GM23338 (cell line): ENCODE measurements around the gene BPIFB6. TPM values are rescaled to one million over a fixed set of nuclear protein-coding genes. Genes with fewer than 3 reads are reported as not detected.

ENCODE experiments used
- ATAC-seq: fragments of 200-7000 bp; cut with Tn5 transposase; 3 replicates; pipeline ENCODE4 v1.9.1; 2020
- DNase-seq: peaks from one replicate; pipeline ENCODE4 v3.0.0-alpha.2; 2015; ENCODE audit warnings: low spot score
- H2AFZ ChIP-seq: fragments of 200-600 bp; sonication (generic); 2 replicates; pipeline ENCODE4 v1.8.0; 2016; ENCODE audit warnings: antibody characterized with exemption, mild to moderate bottlenecking, moderate library complexity
- H3F3A ChIP-seq: fragments of 200-600 bp; sonication (generic); replicated peaks from 2 replicates; pipeline ENCODE4 v1.8.0; 2017; ENCODE audit warnings: antibody characterized with exemption, mixed run types, low read depth
- H3K27ac ChIP-seq: fragments of 200-600 bp; sonication (generic); 2 replicates; pipeline ENCODE4 v1.6.1; 2016; ENCODE audit warnings: low read depth
- H3K27me3 ChIP-seq: fragments of 200-600 bp; sonication (generic); 2 replicates; pipeline ENCODE4 v1.8.0; 2016; ENCODE audit warnings: mild to moderate bottlenecking, mixed run types, moderate library complexity; ENCODE audit not compliant: insufficient read depth
- H3K36me3 ChIP-seq: fragments of 200-600 bp; sonication (generic); 2 replicates; pipeline ENCODE4 v1.8.0; 2016; ENCODE audit warnings: mild to moderate bottlenecking; ENCODE audit not compliant: insufficient read depth
- H3K4me1 ChIP-seq: fragments of 200-600 bp; sonication (generic); 2 replicates; pipeline ENCODE4 v1.8.0; 2016; ENCODE audit warnings: mild to moderate bottlenecking, moderate library complexity; ENCODE audit not compliant: insufficient read depth
- H3K4me2 ChIP-seq: fragments of 200-600 bp; sonication (generic); 2 replicates; pipeline ENCODE4 v1.7.1; 2017; ENCODE audit warnings: mixed run types
- H3K4me3 ChIP-seq: fragments of 200-600 bp; sonication (generic); 2 replicates; pipeline ENCODE4 v1.6.1; 2016; ENCODE audit warnings: mixed run types
- H3K79me2 ChIP-seq: fragments of 200-600 bp; sonication (generic); replicated peaks from 2 replicates; pipeline ENCODE4 v1.8.0; 2017; ENCODE audit warnings: mild to moderate bottlenecking; ENCODE audit not compliant: insufficient read depth
- H3K9me2 ChIP-seq: fragments of 200-600 bp; sonication (generic); 2 replicates; pipeline ENCODE4 v1.8.0; 2017; ENCODE audit not compliant: insufficient read depth
- H4K20me1 ChIP-seq: fragments of 200-600 bp; sonication (generic); replicated peaks from 2 replicates; pipeline ENCODE4 v1.8.0; 2017; ENCODE audit warnings: mild to moderate bottlenecking; ENCODE audit not compliant: insufficient read depth
- H3K27ac Mint-ChIP-seq: 2 replicates; pipeline ENCODE4 v1.8.0; 2020; ENCODE audit warnings: inconsistent platforms, mild to moderate bottlenecking, moderate library complexity, mixed read lengths
- H3K27me3 Mint-ChIP-seq: 3 replicates; pipeline ENCODE4 v1.8.0; 2022; ENCODE audit warnings: low read depth, mild to moderate bottlenecking, moderate library complexity, mixed read lengths, inconsistent platforms; ENCODE audit not compliant: insufficient read depth, poor library complexity
- H3K36me3 Mint-ChIP-seq: 3 replicates; pipeline ENCODE4 v1.8.0; 2021; ENCODE audit warnings: low read depth, mild to moderate bottlenecking, inconsistent platforms, moderate library complexity, mixed read lengths
- H3K4me1 Mint-ChIP-seq: 3 replicates; pipeline ENCODE4 v1.8.0; 2020; ENCODE audit warnings: mild to moderate bottlenecking, inconsistent platforms, mixed read lengths
- H3K4me3 Mint-ChIP-seq: 3 replicates; pipeline ENCODE4 v1.8.0; 2021; ENCODE audit warnings: moderate library complexity, mild to moderate bottlenecking, inconsistent platforms, mixed read lengths
- H3K9me3 Mint-ChIP-seq: 3 replicates; pipeline ENCODE4 v1.8.0; 2020; ENCODE audit warnings: moderate library complexity, mild to moderate bottlenecking, inconsistent platforms, mixed read lengths
- CREB1 ChIP-seq: fragments of 250-450 bp; sonication (Bioruptor Pico); IDR thresholded peaks from 2 replicates; pipeline ENCODE4 v1.5.0; 2020; ENCODE audit warnings: low read depth, mild to moderate bottlenecking, moderate library complexity
- EZH2 ChIP-seq: fragments of 200-600 bp; sonication (generic); IDR thresholded peaks from one replicate; pipeline ENCODE4 v1.8.0; 2017; ENCODE audit warnings: antibody characterized with exemption, mild to moderate bottlenecking, low read depth; ENCODE audit not compliant: unreplicated experiment
- EZH2phosphoT487 ChIP-seq: fragments of 200-600 bp; sonication (generic); IDR thresholded peaks from one replicate; pipeline ENCODE4 v1.8.1; 2018; ENCODE audit warnings: antibody characterized with exemption; ENCODE audit not compliant: unreplicated experiment
- JUNB ChIP-seq: IDR thresholded peaks from one replicate; pipeline ENCODE4 v1.6.1; 2016; ENCODE audit warnings: antibody characterized with exemption; ENCODE audit not compliant: unreplicated experiment
- NANOG ChIP-seq: IDR thresholded peaks from 2 replicates; pipeline ENCODE4 v1.6.1; 2016; ENCODE audit warnings: antibody characterized with exemption, borderline replicate concordance
- POLR2AphosphoS5 ChIP-seq: IDR thresholded peaks from 2 replicates; pipeline ENCODE4 v1.6.1; 2016; ENCODE audit warnings: antibody characterized with exemption, low read depth
- REST ChIP-seq: IDR thresholded peaks from one replicate; pipeline ENCODE4 v1.6.1; 2018; ENCODE audit warnings: antibody characterized with exemption; ENCODE audit not compliant: unreplicated experiment
- STAT1 ChIP-seq: IDR thresholded peaks from one replicate; pipeline ENCODE4 v1.6.1; 2016; ENCODE audit warnings: antibody characterized with exemption; ENCODE audit not compliant: unreplicated experiment
- ZNF114 ChIP-seq: fragments of 250-450 bp; sonication (Bioruptor Pico); IDR thresholded peaks from 2 replicates; pipeline ENCODE4 v1.5.0; 2020; ENCODE audit warnings: mild to moderate bottlenecking, moderate library complexity
- ZNF331 ChIP-seq: fragments of 250-450 bp; sonication (Bioruptor Pico); IDR thresholded peaks from 2 replicates; pipeline ENCODE4 v1.5.0; 2020; ENCODE audit warnings: low read depth, mild to moderate bottlenecking, moderate library complexity
- ZNF462 ChIP-seq: fragments of 250-450 bp; sonication (Bioruptor Pico); IDR thresholded peaks from 2 replicates; pipeline ENCODE4 v1.5.0; 2020; ENCODE audit warnings: mild to moderate bottlenecking, moderate library complexity
- polyA plus RNA-seq: library from polyadenylated mRNA; unstranded; fragments of >200 nt; fragmentation: Nextera tagmentation; extraction: Ambion mirVana; gene quantifications from 2 replicates; pipeline ENCODE4 v1.2.1, GENCODE V29; 2016
- total RNA-seq: library from RNA; depleted of rRNA; stranded (reverse); fragments of >200 nt; shearing (Covaris generic); gene quantifications from 2 replicates; pipeline ENCODE4 v1.2.3, GENCODE V29; 2014
- TF ChIP-seq, protein P1 (sequence below): IDR thresholded peaks from 2 replicates; pipeline ENCODE4 v1.6.1; 2016; ENCODE audit warnings: antibody characterized with exemption

The BPIFB6 gene
- total and polyA plus RNA-seq, 2 experiments from 2014 or later = not detected

GRCh38 chr20:33046412-33046811 is 15.0 kb downstream of the BPIFB6 start (continued):
- TF ChIP-seq JUNB (no peak), REST (no peak), STAT1 (no peak), CREB1 (CRISPR knock-in tag) (no peak), ZNF331 (CRISPR knock-in tag) (no peak), EZH2phosphoT487 (no peak), POLR2AphosphoS5 (no peak)
- TF ChIP-seq, protein P1, sequence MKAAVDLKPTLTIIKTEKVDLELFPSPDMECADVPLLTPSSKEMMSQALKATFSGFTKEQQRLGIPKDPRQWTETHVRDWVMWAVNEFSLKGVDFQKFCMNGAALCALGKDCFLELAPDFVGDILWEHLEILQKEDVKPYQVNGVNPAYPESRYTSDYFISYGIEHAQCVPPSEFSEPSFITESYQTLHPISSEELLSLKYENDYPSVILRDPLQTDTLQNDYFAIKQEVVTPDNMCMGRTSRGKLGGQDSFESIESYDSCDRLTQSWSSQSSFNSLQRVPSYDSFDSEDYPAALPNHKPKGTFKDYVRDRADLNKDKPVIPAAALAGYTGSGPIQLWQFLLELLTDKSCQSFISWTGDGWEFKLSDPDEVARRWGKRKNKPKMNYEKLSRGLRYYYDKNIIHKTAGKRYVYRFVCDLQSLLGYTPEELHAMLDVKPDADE = no peak

DNA sequence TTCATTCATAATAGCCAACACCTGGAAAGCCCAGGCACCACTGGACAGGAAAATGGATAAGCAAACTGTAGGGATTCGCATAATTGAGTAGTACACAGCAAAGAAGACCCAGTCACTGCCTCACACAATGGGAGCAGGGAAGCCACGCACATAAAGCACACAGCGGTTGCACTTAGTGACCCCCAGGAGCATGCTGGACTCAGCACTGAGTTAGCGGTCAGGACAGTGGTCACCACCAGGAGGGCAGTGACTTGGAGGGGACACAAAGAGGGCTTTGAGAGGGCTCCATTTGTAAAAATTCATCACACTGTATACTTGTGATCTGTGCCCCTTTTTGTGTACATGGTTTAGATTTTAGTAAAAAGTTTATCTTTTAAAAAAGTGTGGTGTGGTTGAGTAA is 19.9 kb downstream of the BPIFB6 start:
- no peaks in the 10 kb centered on the region for H3F3A ChIP-seq
- peaks cover 6% of the 10 kb centered on the region; the same call in 1 of the 3 replicates for H3K4me1 Mint-ChIP-seq
- DNase-seq (no peak), ATAC-seq (no peak)
- no peaks in the 10 kb centered on the region for H4K20me1 ChIP-seq
- H3K9me3 Mint-ChIP-seq = peaks cover 12% of the 10 kb centered on the region
- H3K4me2 ChIP-seq = no peak overlapping the region
- H3K9me2 ChIP-seq = no peaks in the 10 kb centered on the region
- no peaks in the 10 kb centered on the region for H3K36me3 ChIP-seq
- no peaks in the 10 kb centered on the region; the same call in 2 of the 3 replicates for H3K36me3 Mint-ChIP-seq
- no peak overlapping the region for H3K27ac Mint-ChIP-seq
- no peak overlapping the region for H2AFZ ChIP-seq
- no peak overlapping the region for H3K4me3 Mint-ChIP-seq
- H3K27me3 Mint-ChIP-seq = peaks cover 12% of the 10 kb centered on the region
- no peak overlapping the region for H3K4me3 ChIP-seq
- no peaks in the 10 kb centered on the region for H3K4me1 ChIP-seq
- no peak overlapping the region for H3K27ac ChIP-seq
- no peaks in the 10 kb centered on the region for H3K79me2 ChIP-seq
- H3K27me3 ChIP-seq = no peaks in the 10 kb centered on the region
- TF ChIP-seq EZH2phosphoT487 (no peak), STAT1 (no peak), ZNF114 (CRISPR knock-in tag) (no peak), POLR2AphosphoS5 (no peak), NANOG (no peak), JUNB (no peak), CREB1 (CRISPR knock-in tag) (no peak), EZH2 (no peak), ZNF331 (CRISPR knock-in tag) (no peak), ZNF462 (CRISPR knock-in tag) (no peak)
- TF ChIP-seq, protein P1 = no peak
